NCI-H2227 (cell line): ENCODE data around the gene STK38L.
A peak's percentile ranks its signal among the peaks of the same experiment; 100 is the strongest.

ENCODE experiments used
- DNase-seq: peaks from one replicate; lab custom pipeline; 2025; ENCODE audit not compliant: unreplicated experiment; lab: John Stamatoyannopoulos, UW

The STK38L gene

DNA sequence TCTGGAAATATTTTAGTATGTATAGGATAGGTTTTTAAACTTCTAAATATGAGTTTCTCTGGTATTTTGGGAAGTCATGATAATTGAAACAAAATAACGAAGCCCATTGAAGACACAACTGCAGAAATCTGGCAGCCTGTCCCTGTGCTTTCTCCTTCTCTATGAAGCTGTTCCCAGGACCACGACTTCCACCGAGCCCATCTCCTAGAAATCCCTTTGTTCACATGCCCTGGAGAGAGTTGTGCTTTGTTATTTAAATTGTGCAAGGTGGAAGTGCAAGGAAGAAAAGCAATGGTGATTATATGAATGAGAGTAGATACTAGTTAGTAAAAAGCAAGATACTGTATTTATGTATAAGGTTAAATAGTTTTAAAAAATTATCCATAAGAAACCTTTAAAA lies 32.2 kb downstream of the STK38L start:
- no peak for DNase-seq

DNA sequence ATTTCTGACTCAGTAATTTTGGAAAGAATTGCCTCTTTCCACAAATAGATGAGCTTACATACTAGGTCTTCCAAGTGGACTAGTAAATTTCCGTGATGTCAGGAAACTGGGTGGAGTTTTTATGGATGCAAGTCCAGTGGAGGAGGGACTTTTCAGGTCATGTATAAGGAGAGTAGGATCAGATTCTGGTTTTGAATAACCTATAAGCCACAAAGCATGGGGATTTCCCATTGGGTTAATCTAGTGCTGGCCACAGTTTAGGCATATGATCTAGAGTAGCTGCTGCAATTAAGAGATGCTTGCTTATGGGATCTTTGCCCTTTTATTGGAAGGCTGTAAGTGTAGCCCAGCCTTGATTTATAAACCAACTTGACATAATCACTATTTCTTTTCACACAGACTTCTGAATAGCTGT lies 33.8 kb downstream of the STK38L start:
- no peak for DNase-seq

DNA sequence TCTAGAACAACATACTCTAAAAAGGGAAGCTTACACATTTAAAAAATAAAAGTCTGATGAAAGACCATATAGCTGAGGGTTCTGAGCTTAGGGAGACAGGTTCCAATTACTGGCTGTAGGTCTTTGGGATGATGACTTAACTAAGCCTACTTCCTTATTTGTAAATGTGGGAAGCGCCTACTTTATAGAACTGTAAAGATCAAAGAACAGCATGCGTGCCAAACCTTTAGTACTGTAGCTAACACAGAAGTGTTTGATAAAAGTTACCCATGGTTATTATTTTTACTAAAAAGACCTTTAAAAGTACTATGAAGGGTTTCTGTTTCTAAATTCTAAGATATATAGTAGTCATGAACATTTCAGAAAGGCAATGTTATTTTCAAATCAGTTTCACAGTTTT lies 35.7 kb downstream of the STK38L start:
- DNase-seq = no peak

DNA sequence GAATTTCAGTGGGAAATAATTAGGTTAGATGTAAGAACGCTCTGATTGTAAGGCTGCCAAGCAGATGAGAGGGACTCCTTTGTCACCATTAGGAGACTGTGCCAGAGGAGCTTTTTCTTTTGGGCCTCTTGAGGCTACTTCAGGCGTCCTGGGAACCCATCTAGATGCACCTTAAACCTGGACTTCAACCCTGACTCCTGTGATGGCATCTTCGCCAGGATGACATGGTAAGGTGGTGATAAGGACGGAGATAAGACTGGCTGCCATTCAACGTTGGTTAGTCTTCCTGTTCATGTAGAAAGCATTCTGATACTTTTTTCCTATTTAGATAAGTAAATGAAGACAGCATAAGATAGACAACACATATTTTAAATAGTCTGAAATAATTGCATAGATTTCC lies 36.3 kb downstream of the STK38L start:
- DNase-seq = no peak

DNA sequence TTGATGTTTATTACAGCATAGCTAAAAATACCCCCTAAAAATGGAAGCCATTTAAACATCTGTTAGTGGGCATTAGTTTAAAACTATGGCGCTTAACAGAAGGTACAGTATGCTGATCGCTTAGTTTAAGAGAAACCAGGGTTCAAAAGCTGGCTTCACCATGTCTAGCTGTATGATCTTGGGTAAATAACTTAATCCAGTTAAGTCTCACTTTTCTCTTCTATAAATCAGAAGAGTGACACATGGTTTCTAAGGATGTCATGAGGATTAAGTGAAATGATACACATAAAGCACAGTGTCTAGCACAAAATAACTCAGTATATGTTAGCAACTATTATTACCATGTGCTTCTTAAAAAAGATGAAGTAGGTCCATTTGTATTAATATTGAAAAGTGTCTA lies 38.7 kb downstream of the STK38L start:
- no peak for DNase-seq

DNA sequence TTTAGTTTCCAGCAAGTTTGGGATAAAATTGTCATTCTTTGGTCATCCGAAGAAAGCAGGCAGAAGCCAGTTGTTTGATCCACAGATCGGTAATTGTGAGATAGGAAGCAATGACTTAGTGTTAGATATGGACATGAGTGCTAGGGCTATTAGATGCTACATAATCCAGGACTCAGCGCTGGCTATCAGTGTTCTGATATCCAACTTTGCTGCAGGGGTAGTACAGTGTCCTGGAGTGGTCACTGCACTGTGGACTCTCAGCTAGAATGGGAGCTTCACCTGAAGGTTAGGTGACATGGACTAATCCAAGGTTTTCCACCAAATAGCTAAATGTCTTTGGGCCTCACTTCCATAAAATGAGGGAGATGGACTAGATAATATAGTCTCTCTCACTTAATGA lies 39.9 kb downstream of the STK38L start:
- DNase-seq = no peak

DNA sequence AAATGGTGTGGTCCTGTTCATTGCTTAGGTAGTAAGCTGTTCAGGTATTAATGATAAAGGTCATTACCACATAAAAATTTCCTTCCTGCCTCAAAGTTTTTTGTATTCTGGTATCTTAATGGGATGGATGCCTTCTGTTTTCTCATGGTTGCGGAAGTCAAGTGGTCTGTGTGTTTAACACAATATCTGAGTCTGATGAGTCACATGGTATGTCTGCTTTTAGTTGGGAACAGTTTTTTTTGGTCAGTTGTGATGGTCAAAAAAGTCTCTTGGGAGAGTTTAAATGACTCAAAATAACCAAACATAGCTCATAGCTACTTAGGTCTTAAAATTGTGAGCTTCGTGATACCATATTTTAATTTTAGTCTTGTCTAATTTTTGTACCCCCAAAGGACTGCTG lies 40.7 kb downstream of the STK38L start:
- DNase-seq = no peak

DNA sequence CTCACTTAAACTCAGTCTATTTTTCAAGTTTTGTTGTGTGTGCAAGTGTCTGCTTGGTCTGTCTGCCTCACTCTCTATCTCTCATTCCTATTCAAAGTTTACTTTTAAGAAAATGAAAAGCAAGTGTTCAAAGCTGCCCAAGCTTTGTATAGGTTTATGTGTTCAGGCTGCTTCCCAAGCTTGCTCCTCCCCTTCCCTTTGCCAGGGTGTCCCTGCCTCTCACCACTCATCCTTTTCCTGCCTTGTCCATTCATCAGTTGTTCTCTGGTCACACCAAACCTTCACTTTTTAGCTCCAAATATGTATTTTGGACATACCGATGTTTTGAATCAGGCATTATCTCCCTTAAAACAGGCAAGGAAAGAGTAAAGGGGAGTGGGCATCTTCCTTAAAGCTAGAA lies 41.3 kb downstream of the STK38L start:
- DNase-seq = no peak

DNA sequence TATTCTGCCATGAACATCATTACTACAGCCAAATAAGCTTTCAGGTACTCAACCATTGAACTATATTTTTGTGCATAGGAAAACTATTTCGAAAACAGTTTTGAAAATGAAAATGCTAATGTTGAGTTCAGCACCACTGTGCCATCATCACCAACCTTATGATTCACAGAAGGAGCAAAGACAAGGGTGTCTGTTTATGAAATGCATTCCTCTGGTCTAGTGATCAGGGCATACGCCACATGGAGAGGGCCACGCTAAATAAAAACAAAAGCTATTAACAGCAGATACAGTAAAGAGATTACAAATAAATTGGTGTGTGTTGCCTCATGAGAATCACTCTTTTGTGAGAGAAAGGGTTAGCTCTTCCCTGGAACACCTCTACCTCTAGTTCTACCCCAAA lies 45.3 kb downstream of the STK38L start:
- no peak for DNase-seq

DNA sequence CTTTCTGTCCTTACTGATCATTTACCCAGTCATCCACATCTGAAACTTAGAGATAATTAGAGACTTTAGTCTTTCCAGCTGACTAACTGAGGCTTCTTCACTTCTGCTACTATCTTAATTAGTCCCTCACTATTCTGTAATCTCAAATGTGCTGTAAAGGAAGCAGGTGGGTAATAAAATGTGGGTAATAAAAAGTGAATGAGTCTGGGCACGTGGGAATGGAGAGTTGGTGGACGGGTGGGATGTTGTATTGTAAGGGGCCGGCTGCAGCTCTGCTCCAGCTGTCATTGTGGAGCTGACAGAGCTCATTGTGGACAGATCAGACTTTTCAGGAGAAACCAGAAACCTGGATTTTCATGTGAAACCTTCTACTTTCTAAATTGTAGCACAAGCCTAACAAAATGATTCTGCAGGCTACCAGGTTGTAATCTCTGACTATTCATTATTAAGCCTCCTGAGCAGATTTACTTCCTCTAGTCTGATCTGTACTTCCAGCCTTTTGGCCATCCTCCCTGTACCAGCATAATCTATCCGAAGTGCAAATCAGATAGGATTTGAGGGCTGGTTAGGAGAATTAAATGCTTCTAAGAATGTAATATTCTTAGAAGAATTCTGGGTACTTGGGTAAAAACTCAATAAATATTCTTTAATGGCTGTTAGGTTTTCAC lies 46.5 kb downstream of the STK38L start:
- DNase-seq = no peak

DNA sequence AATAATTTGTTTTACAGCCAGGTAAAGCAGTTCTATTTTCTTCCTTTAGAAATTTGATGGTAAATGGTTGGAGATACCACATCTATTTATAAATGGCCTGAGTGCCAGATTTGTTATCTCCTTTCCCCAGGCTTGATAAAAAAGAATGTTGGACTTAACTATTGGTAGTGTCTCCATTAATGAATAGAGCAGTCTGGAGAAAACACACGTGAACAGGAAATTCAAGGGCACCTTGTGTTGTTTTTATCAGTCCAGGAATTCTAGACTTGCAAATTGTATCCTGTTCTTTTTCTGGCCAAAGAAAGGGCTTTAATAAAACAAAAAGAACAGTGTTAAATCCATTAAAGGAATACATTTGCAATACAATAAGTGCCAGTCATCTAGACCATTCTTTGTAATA lies 47.8 kb downstream of the STK38L start:
- no peak for DNase-seq

DNA sequence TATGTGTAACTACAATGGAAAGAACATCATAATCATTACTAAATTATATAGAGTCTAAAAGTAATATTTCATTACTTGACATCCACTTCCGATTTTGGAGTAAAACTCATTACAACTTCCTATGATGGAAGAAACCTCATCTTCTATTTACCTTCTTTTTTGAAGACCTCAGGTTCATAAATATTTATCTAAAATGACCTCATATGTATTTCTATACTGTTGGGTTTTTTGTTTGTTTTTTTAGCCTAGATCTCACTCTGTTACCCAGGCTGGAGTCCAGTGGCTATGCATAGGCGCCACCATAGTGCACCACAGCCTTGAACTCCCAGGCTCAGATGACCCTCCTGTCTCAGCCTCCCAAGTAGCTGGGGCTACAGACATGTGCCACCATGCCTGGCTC lies 48.6 kb downstream of the STK38L start:
- no peak for DNase-seq

DNA sequence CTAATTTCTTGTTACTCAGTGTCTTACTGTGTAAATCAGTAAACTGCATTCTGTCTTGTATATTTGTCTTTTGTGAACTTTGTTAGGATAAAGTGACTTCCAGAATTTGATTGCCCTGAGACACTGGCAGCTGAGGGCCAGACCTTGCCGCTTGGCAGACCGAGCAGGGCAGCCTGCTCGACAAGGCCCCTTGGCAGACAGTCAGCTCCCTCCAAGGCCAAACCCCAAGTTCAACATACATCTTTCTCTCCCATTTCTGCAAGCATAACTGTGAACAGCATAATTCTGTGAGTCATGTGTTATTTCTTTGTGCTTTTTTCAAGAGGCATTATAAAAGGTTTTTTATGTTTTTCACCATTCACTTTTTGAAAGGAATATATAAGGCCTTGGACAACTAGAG lies 49.4 kb downstream of the STK38L start:
- no peak for DNase-seq

DNA sequence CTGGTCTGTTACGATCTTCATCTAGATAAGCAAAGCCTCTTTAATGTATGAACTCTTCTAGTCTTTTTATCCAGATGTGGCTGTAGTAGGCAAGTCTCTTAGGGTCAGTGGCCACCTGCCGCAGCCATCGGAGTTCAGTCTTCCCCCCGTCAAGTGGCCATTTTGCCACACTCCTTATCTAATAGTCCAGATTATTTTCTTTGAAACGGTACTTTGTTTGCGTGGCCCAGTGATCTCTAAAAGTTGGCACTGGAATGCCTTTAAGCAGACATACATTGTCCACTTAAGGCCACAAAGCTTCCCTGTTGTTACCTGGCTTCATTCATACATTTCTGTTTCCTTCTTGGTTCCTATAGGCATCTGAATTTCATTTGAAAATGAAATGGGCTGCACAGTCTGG lies 52.6 kb downstream of the STK38L start:
- DNase-seq = no peak

DNA sequence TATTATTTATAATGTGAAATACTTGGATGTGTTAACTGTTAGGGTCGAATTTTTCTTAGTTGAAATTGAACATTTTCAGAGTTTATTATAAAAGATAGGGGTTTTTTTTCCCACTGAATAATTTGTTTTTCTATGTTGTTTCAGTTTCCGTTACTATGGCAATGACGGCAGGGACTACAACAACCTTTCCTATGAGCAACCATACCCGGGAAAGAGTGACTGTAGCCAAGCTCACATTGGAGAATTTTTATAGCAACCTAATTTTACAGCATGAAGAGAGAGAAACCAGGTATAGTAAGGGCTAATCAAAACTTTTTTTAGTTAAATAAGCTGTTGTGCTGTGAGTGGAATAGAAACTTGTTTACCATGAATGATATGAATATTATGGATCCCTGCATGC lies 53.5 kb downstream of the STK38L start:
- DNase-seq = no peak

DNA sequence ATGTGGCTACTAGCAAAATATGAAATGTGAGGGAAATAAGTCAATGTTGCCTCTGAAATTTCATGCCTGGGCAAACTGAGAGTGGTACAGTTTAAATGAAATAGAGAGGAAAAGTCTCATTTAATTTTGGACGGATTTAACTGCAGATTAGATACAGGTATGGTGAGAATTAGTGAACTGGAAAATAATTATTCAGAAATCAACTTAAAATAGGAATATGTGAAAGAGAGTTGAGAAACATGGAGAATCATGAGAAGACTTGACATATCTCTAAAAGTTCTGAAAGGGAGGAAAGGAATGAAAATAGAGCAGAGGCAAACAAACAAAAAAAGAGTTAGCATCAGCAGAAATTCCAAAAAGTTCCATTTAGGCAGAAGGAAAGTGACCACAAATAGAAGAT lies 55.0 kb downstream of the STK38L start:
- no peak for DNase-seq

DNA sequence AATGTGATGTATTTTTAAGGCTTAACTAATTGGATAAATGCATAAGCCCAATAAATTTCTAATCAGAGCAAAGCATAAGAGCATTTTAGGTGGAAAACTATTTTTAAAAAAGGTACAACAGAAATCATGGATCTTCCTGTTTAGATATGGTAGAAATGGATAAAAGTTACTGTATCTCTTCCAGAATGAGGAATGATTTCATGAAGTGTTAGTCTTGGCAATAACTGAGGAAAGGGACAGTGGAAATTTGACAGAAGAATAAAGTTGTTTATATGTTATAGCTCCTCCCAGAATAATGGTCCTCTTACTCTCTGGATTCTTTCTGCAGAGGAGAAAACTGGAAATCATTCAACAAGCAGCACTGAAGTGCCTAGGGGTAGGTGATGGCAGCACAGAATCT lies 56.1 kb downstream of the STK38L start:
- DNase-seq = no peak

DNA sequence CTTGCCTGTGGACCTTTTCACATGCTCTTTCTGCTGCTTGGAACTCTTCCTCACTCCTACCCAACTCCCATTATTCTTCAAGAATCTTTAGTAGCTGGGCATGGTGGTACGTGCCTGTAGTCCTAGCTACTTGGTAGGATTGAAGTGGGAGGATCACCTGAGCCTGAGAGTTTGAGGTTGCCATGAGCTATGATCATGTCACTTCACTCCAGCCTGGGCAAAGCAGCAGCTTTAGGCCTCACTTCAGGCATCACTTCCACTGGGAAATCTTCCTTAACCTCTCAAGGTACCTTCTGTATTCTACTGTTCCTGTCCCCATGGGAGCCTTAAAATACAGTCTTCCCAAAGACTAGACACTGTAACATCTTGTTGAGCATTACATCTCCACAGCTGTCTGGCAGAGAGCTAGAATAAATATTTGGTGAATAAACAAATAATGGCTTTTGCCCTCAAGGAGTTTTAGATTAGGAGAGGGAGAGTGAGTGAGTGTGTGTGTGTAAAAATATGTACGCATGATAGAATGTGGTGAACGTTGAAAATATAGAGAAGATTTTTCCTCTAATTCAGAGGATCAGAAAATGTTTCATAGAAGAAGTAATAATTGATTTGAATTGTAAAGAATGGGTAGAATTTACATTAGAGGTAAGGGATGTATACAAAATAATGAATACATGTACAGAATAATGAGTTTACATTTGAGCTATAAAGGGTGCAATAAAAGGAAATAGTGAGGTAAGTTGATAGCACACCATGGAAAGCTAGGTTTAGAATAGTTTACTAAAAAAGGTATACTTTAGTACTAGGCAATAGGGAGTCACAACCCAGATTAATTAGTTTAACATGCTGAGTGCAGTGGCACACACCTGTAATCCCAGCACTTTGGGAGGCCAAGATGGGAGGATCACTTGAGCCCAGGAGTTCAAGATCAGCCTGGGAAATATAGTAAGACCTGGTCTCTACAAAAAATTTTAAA lies 59.3 kb downstream of the STK38L start:
- DNase-seq = no peak

DNA sequence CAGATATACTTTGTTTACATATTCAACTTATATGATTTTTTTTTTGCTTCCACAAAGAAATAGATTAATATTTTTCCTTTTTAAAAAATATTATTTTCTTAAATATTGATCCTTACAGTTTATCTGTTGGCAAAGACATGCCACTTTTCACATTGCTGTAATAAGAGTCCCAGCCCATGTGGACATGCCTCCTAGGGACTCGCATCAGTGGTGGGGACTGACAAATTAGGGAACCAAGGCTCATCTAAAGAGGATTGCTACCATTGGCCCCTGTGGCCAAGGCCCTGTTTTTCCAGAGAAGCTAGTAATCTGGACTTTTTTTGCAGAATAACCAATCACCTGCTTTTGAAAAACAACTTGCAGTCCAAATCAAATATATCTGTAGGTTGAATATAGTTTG lies 60.8 kb downstream of the STK38L start:
- DNase-seq = no peak

DNA sequence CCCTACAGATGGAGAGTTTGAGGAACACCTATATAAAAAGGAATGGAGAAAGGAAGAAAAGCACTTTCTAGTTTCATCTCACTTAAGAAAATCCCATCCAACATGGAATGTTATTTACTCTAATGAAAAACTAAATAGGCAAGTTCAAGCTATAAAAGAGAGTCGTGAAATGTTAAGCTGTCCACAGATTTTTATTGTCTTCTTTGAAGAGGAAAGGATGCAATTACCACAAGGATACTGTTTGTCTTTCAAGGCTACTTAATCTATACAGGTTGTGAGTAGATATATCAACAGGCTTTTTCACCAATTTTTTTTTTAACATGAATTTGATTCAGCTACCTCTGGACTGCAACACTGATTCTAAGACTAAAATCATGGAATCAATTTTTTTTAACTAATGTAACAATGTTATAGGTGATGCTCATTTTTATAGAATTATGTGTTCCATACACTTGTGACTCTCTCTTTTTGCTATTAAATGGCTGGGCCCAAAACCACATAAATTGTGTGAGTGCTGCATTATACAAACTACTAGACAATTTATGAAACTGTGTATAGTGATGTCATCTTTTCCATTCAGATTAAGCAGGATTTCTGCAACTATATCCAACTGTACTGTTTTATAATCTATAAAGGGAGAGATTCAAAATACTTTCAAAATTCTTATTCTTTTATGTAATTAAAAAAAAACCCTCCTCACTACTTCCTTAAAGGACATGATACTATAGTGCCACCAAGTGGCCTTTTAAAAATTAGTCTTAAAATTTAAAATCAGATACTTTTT lies 61.8 kb downstream of the STK38L start:
- DNase-seq = peak; percentile 22

DNA sequence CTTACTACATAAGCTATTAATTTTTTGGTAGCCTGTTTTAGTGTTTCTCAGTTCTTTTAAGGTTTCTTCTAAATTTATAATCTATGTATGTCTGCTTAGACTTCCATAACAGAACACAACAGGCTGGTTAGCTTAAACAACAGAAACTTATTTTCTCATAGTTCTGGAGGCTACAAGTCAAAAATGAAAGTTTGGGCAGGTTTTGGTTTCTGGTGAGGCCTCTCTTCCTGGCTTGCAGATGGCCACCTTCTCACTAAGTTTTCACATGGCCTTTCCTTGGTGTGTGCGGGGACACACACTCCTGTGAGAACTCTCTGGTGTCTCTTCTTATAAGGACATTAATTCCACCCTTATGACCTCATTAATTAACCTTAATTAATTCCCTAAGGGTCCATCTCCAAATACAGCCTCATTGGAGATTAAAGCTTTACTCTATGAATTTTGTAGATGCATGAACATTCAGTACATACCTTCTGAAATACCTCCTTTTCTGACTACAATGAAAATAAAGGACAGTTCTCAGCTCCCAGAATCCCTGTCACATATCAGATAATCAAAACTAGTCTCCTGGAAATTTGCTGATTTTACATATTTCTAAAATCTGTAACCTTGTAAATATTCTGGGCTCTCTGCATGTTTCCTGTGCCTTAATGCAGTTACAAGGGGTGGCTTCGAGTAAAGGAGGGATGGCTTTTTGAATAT lies 65.4 kb downstream of the STK38L start:
- no peak for DNase-seq
